Endothelial cell (in vitro differentiated cells): ENCODE measurements around the gene ENPP3. TPM values are rescaled to one million over a fixed set of nuclear protein-coding genes. Genes with fewer than 3 reads are reported as not detected.

ENCODE experiments used
- DNase-seq: peaks from one replicate; pipeline ENCODE4 v3.0.0; 2021; ENCODE audit warnings: low spot score
- H3K27ac Mint-ChIP-seq: one replicate; pipeline ENCODE4 v1.8.0; 2021; ENCODE audit warnings: mixed read lengths, inconsistent platforms; ENCODE audit not compliant: unreplicated experiment
- H3K27me3 Mint-ChIP-seq: one replicate; pipeline ENCODE4 v1.8.0; 2021; ENCODE audit warnings: mild to moderate bottlenecking, moderate library complexity, mixed read lengths, inconsistent platforms; ENCODE audit not compliant: unreplicated experiment
- H3K36me3 Mint-ChIP-seq: one replicate; pipeline ENCODE4 v1.8.0; 2021; ENCODE audit warnings: mild to moderate bottlenecking, low read depth, mixed read lengths, inconsistent platforms; ENCODE audit not compliant: unreplicated experiment
- H3K4me1 Mint-ChIP-seq: one replicate; pipeline ENCODE4 v1.8.0; 2021; ENCODE audit warnings: mild to moderate bottlenecking, mixed read lengths, inconsistent platforms; ENCODE audit not compliant: unreplicated experiment
- H3K4me3 Mint-ChIP-seq: one replicate; pipeline ENCODE4 v1.8.0; 2021; ENCODE audit warnings: mild to moderate bottlenecking, mixed read lengths, inconsistent platforms; ENCODE audit not compliant: unreplicated experiment
- H3K9me3 Mint-ChIP-seq: one replicate; pipeline ENCODE4 v1.8.0; 2021; ENCODE audit warnings: mixed read lengths, inconsistent platforms; ENCODE audit not compliant: unreplicated experiment
- CTCF ChIP-seq: fragments of 200-600 bp; sonication (generic); IDR thresholded peaks from one replicate; pipeline ENCODE4 v1.5.0; 2021; ENCODE audit warnings: antibody characterized with exemption; ENCODE audit not compliant: unreplicated experiment
- total RNA-seq: library from RNA; stranded (reverse); fragmentation: NEBNext Ultra II Directional; extraction: Animal tissue kit (Norgen Biotek cat#: 25700); gene quantifications from one replicate; pipeline ENCODE4 v1.2.1, GENCODE V29; 2021; ENCODE audit not compliant: unreplicated experiment

Gene ENPP3
- total RNA-seq, 1 donor from 2014 or later = 0.64 TPM

GRCh38 chr6:131646249-131646670 lies 9.2 kb downstream of the ENPP3 start:
- no peaks in the 10 kb centered on the region for H3K4me1 Mint-ChIP-seq
- no peaks in the 10 kb centered on the region for H3K9me3 Mint-ChIP-seq
- H3K4me3 Mint-ChIP-seq = no peak overlapping the region
- no peak for TF ChIP-seq CTCF
- no peaks in the 10 kb centered on the region for H3K36me3 Mint-ChIP-seq
- H3K27me3 Mint-ChIP-seq = peaks cover 2% of the 10 kb centered on the region
- no peak overlapping the region for H3K27ac Mint-ChIP-seq
- no peak for DNase-seq

- peaks cover 3% of the 10 kb centered on the region for H3K4me1 Mint-ChIP-seq
- no peak for TF ChIP-seq CTCF
- no peak overlapping the region for H3K27ac Mint-ChIP-seq
- no peaks in the 10 kb centered on the region for H3K9me3 Mint-ChIP-seq
- no peak overlapping the region for H3K4me3 Mint-ChIP-seq
- H3K27me3 Mint-ChIP-seq = peaks cover 2% of the 10 kb centered on the region
- H3K36me3 Mint-ChIP-seq = no peaks in the 10 kb centered on the region
- DNase-seq = no peak
Observed at GRCh38 chr6:131651782-131652181, 14.7 kb downstream of the ENPP3 start.

- Mint-ChIP-seq H3K4me3 (no peak overlapping the region), H3K27me3 (peaks cover 2% of the 10 kb centered on the region), H3K4me1 (peaks cover 3% of the 10 kb centered on the region), H3K27ac (no peak overlapping the region), H3K9me3 (no peaks in the 10 kb centered on the region), H3K36me3 (no peaks in the 10 kb centered on the region)
- TF ChIP-seq CTCF = no peak
- DNase-seq = no peak
Observed at GRCh38 chr6:131652472-131652871, 15.4 kb downstream of the ENPP3 start.

- Mint-ChIP-seq H3K36me3 (no peaks in the 10 kb centered on the region), H3K27ac (no peak overlapping the region), H3K4me1 (peaks cover 3% of the 10 kb centered on the region), H3K4me3 (no peak overlapping the region), H3K9me3 (no peaks in the 10 kb centered on the region), H3K27me3 (peaks cover 2% of the 10 kb centered on the region)
- TF ChIP-seq CTCF = no peak
- no peak for DNase-seq
Observed at GRCh38 chr6:131654326-131654725, 17.2 kb downstream of the ENPP3 start.

GRCh38 chr6:131655387-131655786 lies 18.3 kb downstream of the ENPP3 start:
- Mint-ChIP-seq H3K4me3 (no peak overlapping the region), H3K27me3 (peaks cover 2% of the 10 kb centered on the region), H3K4me1 (peaks cover 3% of the 10 kb centered on the region), H3K9me3 (no peaks in the 10 kb centered on the region), H3K27ac (no peak overlapping the region), H3K36me3 (no peaks in the 10 kb centered on the region)
- no peak for DNase-seq
- TF ChIP-seq CTCF = no peak
